DMS79 treated with DMSO at 0.1 percent for 48 hours (cell line): Measurements from ENCODE around the gene GNG4.

Experiments
- DNase-seq: peaks from one replicate; lab custom pipeline; 2025; lab: John Stamatoyannopoulos, UW

Gene GNG4

DNA sequence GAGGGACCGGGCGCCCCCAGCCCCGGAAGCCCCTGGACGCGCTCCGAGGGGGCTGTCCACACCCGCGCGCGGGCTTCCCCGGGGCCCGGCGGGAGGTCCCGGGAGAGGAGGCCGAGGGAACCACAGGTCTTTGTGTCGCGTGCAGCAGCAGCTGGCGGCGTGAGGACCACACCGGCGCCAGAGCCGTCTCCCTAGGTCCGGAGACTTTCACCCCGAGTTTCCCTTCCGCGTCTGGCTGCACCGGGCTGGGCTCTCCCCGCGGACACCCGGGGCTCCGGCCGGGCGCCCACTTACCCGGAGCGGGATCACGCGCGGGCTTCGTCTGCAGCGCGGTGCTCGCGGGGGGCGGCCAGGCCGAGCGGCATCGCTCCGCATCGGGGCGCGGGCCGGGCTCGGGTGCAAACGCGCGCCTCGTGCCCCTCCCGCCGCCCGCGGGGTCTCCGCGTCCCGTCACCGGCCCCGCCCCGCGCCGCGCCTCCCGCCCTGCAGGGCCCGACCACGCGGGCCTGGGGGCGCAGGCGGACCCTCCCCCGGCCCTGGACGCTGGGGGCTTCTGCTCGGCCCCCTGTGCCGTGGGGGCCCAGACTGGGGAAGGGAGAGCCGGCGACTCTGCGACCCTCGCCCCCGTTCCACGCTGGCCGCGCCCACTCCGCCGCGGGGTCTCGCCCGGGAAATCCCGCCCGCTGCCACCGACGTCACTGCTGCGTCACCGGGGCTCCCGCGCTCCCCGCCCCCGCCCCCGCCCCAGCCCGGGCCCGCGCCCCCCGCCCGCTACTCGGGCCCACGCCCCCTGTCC lies at the start of gene GNG4:
Gene GNG4 (minus strand): TSS at position 417 of the 796 bp plus-strand sequence. CDS start 65,946 bp downstream, outside the sequence.
- peak; percentile 43 for DNase-seq

GRCh38 chr1:235697508-235697907 lies 47.9 kb upstream of the GNG4 start:
- no peak for DNase-seq

DNA sequence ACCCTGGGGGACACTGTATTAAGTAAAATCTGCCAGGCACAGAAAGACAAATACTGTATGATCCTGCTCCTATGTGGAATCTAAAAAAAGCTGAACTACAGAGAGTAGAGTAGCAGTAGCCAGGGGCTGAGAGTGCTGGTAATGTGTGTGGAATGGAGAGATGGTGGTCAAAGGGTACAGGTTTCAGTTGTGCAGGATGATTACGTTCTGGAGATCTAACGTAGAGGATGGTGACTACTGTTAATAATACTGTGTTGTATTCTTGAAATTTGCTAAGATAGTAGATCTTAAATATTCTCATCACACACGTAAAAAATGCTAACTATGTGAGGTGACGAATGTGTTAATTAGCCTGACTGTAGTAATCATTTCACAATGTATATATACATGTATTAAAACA lies 39.8 kb upstream of the GNG4 start:
- DNase-seq = no peak

DNA sequence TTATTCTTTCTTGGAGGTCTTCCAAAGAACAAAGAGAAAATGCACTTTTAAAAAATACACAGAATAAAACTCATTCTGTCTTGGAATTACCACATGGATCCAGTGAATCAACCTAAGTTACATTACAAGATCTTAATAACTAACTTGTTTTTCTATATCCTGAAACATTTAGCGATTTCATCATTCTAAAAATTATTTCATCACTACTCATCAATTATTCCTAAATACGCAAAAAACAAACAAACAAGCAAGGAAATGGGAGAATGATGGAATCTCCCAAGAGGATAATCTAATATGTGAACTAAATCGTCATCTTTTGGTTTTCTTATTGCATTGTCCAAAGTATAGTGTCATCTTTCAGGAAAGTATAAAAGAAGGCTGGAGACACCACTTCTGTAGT lies 38.5 kb upstream of the GNG4 start:
- DNase-seq = no peak

DNA sequence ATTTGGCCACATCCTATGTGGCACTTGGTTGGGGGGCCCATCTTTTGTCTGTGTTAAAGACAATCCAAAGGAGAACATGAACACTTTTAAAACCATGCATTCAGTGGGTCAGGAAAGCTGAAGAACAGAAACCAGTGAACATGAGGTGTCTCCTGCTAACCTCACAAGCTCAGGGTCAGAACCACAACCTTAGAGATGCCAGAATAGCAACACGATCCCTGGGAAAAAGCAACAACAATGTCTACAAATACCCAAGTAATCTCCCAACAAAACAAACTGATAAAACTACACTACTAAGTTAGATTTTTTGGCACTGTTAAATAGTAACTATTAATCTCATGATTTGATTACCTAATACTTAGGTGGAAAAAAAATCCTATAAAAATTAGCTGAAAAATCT lies 34.1 kb upstream of the GNG4 start:
- no peak for DNase-seq

DNA sequence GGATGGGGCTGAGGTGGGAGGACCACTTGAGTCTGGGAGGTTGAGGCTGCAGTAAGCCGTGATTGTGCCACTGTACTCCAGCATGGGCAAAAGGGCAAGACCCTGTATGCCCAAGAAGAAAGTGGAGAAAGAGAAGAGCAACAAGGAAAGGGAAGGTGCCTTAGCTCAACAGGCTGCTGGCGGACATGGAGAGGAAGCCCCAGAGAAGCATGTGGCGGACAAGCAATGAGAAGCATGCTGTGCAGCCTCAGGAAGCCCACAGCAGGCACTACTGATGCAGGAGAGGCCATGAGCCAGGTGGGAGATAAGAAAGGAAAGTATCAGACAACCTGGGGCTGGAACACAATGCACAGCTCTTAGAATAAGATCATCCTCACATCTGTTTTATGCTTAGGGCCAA lies 32.6 kb upstream of the GNG4 start:
- no peak for DNase-seq

GRCh38 chr1:235679644-235680043 lies 30.1 kb upstream of the GNG4 start:
- no peak for DNase-seq

GRCh38 chr1:235679005-235679404 lies 29.4 kb upstream of the GNG4 start:
- DNase-seq = no peak

DNA sequence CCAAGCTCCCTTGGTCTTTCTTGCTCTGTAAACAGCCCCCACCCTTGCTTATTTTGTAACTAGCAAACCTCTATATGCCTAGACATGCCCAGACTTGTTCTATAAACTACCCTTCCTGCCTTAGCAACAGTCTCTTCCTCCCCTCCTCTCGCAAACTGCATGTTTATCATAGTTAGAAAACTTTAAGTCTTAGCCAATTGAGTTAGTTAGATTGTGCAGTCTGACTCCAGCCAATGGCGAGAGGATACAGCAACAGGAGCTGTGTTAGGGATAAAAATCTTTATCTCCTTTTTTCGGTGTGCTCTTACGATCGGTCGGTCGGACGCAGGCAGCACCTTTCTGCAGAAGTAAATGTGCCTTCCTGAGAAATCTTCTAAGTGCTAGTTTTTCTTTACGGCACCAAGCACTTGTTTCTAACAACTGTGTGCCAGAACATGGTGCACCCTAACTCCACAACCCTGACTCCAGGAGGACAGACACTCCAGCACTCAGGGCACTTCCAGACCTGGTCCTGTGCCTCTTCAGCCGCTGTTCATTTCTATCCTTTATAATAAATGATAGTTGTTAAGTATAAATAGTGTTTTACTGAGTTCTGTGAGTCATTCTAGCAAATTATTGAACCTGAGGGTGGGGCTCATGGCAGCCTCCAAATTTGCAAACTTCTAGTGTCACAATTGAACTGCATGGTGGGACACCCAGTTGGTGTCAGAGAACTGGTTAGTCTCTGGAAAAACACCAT lies 25.7 kb upstream of the GNG4 start:
- no peak for DNase-seq

DNA sequence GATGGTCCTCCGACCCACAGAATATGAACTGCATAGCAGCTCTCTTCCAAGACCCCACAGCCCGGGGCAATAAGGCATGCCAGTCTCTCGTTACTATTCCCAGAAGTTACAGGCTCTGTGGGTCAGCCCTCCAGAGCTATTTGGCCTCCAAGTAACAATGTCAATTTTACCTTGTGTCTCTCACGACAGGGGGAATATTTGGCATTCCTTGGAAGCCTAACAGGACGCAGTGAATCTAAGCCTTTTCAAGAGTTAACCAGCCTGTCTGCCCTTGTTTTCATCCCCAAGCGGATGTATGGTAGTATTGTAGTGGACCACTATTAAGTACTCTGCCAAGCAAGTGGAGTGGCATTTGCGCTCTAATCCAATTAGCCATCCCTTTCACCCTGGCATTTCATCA lies 24.4 kb upstream of the GNG4 start:
- DNase-seq = no peak

GRCh38 chr1:235671992-235672391 lies 22.4 kb upstream of the GNG4 start:
- no peak for DNase-seq

- DNase-seq = no peak
These were observed 20.7 kb upstream of the GNG4 start for GRCh38 chr1:235670157-235670776.

DNA sequence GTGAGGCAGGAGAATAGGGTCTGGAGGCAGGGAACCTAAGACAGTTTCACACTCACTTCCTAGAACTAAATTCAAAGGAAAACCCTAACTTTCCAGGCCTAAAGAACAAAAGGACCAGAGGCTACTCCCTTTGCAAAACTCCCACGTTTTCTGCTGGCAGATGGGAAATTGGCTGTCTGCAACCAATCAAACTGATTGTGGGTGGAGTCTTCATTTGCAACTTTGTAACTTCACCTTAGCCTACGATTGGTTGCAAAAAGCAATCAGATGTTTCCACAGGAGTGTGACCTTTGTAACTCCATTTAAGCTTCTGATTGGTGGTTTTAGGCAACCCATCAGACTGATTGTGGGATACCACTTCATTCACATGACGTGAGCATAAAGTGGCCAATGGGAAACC lies 19.7 kb upstream of the GNG4 start:
- DNase-seq = no peak

- no peak for DNase-seq
These were observed 14.0 kb upstream of the GNG4 start for GRCh38 chr1:235663628-235664027.

DNA sequence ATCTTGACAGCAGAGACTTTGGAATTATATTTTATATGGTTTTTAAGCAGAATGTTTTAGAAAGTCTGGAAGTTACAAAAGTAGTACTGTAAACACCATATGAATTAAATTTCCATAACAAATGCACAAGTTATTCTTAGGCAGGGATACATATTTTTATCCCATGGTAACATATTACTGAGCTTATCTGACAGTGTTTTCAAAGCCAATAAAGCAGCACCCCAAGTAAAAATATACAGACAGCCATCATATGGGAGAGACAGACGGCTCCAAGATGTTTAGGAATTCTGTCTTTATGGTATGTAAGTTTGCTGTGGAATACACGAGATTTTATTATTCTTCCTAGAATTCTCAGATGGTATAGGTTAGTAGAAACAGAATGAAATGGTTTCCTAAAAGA lies 12.0 kb upstream of the GNG4 start:
- no peak for DNase-seq

DNA sequence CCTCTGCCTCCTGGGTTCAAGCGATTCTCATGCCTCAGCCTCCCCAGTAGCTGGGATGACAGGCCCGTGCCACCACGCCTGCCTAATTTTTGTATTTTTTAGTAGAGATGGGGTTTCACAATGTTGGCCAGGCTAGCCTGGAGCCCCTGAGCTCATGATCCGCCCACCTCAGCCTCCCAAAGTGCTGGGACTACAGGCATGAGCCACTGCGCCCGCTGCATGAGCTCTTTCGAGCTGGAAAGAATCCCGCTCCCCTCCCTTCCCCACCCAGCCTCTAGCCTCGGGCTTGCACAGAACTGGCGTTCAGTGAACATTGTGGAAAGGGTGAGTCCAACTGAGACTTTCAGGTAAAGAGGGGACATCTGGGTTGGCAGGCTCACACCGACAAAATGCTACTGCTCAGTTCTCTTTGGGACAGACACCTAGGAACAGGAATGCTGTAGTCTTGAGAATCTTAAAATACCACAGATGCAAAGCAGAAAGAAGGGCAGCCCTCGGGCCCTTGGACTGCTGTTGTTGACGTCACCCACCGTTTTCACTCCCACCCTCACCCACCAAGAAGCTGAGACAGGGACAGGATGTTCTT lies 9.7 kb upstream of the GNG4 start:
- DNase-seq = no peak

DNA sequence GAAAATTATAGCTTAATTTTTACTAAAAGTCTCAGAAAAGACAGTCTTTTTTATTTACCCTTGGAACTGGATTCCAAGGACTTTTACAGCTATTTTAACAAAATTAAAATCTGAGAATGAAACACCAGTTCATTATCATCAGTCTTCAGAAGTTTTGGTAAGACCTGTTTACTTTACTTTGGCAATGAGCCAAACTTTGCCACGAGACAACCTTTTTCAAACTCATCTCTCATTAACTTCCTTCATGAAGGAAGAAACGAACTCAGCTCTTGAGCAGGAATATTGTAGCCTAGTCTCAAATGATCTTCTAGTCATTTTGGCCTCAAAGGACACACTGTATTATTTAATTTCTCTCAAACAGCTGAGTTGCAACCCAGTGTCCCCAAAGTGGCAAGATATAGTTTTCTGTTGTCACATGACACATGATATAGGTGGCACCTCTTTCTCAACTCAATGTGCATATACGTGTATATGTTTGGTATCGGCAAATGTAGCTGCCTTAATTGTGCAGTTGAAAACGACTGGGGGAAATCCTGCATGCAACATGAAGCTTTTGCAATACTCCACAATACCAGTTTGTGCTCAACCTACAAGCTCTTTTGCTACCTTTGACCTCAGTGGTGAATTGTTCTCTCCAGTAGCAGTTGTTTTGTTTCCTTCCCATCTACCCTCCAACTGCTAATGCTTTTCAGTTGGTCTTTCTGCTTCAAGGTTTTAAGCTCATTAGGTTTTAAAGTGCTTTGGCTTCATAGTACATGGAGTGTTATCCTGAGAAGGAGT lies 8.4 kb upstream of the GNG4 start:
- no peak for DNase-seq

DNA sequence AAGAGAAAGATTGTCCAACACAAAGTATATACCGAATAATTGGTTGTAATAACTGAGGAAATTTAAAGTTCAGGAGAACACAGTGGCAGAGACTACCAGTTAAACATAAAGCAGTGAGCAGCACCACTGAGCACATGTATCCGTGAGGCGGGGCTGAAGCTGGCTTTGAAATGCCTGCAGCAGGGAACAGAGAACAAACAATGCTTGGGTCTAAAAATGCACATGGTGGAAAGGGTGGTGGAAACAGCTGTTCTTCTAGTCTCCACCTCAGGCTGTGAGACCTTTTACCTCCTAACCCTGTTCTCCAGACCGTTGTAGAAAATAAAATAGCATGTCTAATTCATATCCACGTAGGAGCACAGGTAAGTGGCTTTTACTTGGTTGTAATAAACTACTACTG lies 7.7 kb upstream of the GNG4 start:
- no peak for DNase-seq

DNA sequence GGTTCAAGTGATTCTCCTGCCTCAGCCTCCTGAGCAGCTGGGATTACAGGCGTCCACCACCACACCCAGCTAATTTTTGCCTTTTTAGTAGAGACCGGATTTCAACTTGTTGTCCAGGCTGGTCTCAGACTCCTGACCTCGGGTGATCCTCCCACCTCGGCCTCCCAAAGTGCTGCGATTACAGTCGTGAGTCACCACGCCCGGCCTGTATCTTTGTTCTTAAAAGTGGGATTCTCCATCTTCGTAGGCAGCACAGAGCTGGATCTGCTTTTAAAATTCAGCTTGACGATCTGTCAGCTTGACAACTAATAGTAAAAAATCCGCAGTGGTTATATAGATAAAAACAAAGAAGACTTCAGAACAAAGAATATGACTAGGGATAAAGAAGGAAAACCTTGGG lies 2.8 kb upstream of the GNG4 start:
- DNase-seq = no peak

DNA sequence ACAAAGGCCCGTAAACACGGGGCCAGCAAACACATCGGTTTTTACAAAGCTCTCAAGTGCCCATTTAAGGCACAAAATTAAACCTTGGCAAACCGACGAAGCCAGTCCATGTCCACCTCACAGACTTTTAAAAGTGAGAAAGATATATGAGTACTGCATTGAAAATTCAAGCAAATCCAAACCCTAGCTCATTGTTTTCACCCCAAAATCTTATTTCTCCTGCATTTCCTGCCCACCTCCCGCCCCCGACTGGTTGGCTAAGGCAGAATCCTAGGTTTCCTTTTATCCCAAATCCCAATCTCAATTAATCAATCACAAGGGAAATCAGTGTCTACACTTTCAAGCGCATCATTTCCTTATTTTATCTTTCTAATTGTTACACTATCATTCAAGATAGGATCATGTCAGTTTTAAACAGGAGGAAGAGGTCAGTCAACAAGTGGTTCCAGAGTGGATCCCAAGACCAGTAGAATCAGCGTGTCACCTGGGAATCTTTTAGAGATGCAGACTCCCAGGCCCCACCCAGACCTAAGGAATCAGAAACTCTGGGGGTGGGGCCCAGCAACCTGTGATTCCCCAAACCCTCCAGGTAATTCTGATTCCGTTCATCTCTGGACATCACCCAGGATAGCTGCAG lies 1.7 kb upstream of the GNG4 start:
- DNase-seq = no peak
